ENCODE data around the gene FAM118A. TPM values are rescaled to one million over a fixed set of nuclear protein-coding genes. Genes with fewer than 3 reads are reported as not detected.

FAM118A gene
- total and polyA plus RNA-seq, 2 of the 8 experiments (the other 6 are each of a cell fraction or from before 2014, with no cell fraction given), result 8.5 to 18.6 TPM

GRCh38 chr22:45290410-45290936 lies 19.3 kb upstream of the FAM118A start:
- 70 to 100% methylated on average over 4 to 18 of the region's 18 CpGs for WGBS, 2 experiments (ENCODE audit: extremely low coverage in 1 of 2, insufficient coverage in 1 of 2, insufficient read length in 1 of 2, insufficient replicate concordance in 2 of 2, low coverage in 1 of 2, low lambda C conversion rate in 2 of 2, missing lambda C conversion rate in 1 of 2)
- H3K4ac ChIP-seq (replicated peaks; ENCODE audit: insufficient read length, low read depth, low read length), result no peak overlapping the region
- H3K23me2 ChIP-seq (ENCODE audit: low read depth, low read length), result peaks cover 12% of the 10 kb centered on the region; the same call in 1 of the 2 replicates
- H3K27ac ChIP-seq (ENCODE audit: low read depth, low read length), result no peak overlapping the region
- H3K14ac ChIP-seq (ENCODE audit: insufficient read length), result no peak overlapping the region
- peak overlapping the region; percentile 29 to 47 for H3K4me2 ChIP-seq (ENCODE audit: insufficient read depth in 1 of 2, low read depth in 2 of 2, low read length in 2 of 2)
- peaks cover 0 to 15% (median 10%) of the 10 kb centered on the region in 4 experiments; a peak in 6 of 7 replicates for H3K4me1 ChIP-seq (replicated peaks in 1 of 4; ENCODE audit: control insufficient read depth in 3 of 4, insufficient read depth in 4 of 4, low read length in 3 of 4)
- peaks cover 0 to 4% (median 2%) of the 10 kb centered on the region in 4 experiments; a peak in 4 of 7 replicates for H3K27me3 ChIP-seq (replicated peaks in 1 of 4; ENCODE audit: control insufficient read depth in 3 of 4, extremely low read depth in 1 of 4, insufficient read depth in 3 of 4, low read length in 3 of 4)
- H4K20me1 ChIP-seq (replicated peaks in 1 of 2; ENCODE audit: control insufficient read depth in 1 of 2, insufficient read depth in 2 of 2, low read length in 2 of 2), result peaks cover 0 to 11% of the 10 kb centered on the region in 2 experiments
- H2AK5ac ChIP-seq (ENCODE audit: low read depth, low read length), result peak overlapping the region; percentile 68; the same call in 1 of the 2 replicates
- H3K36me3 ChIP-seq (ENCODE audit: control insufficient read depth in 2 of 4, insufficient read depth in 4 of 4, low read length in 3 of 4), result no peaks in the 10 kb centered on the region; a peak in 1 of 8 replicates
- 0 out of 2 replicates have a peak overlapping the region, but pooled peaks have one; percentile 70 for H2BK12ac ChIP-seq (ENCODE audit: low read depth, low read length)
- no peak overlapping the region for H4K8ac ChIP-seq (ENCODE audit: extremely low read depth, insufficient read depth, low read length)
- no peak overlapping the region for H3K23ac ChIP-seq (ENCODE audit: insufficient read length)
- FAIRE-seq, result no peak
- no peak overlapping the region for H4K5ac ChIP-seq (ENCODE audit: insufficient read length, low read depth, low read length)
- DNase-seq (ENCODE audit: low read depth in 1 of 2, low spot score in 2 of 2), result no peak
- H2BK120ac ChIP-seq (replicated peaks; ENCODE audit: low read depth, low read length), result no peak overlapping the region
- H3K4me3 ChIP-seq (ENCODE audit: extremely low read depth in 1 of 4, insufficient read depth in 2 of 4, low read depth in 3 of 4, low read length in 4 of 4), result no peak overlapping the region
- H2BK5ac ChIP-seq (ENCODE audit: low read depth, low read length), result no peak overlapping the region
- peaks cover 5% of the 10 kb centered on the region; the same call in 1 of the 2 replicates for H3K79me1 ChIP-seq (ENCODE audit: low read depth, low read length)
- no peaks in the 10 kb centered on the region for H3K79me2 ChIP-seq (ENCODE audit: control insufficient read depth in 1 of 2, insufficient read depth in 2 of 2, low read length in 2 of 2)
- CTCF ChIA-PET (ENCODE audit: partially characterized antibody), result interaction anchor here (0.6 to 0.8 kb wide), 2 partner anchors 15 to 53 kb away, joined by 3 read pairs; no protein-coding TSS in a partner anchor
- POLR2A ChIA-PET (ENCODE audit: partially characterized antibody), result interaction anchor here (0.6 kb wide), 1 partner anchor 213 kb away, joined by 3 read pairs; no protein-coding TSS in a partner anchor
- H2BK15ac ChIP-seq (ENCODE audit: low read length), result peak overlapping the region; percentile 89; the same call in 1 of the 2 replicates
- H4K91ac ChIP-seq (replicated peaks; ENCODE audit: insufficient read length, low read length), result no peak overlapping the region
- H3K9me3 ChIP-seq (ENCODE audit: insufficient read depth in 2 of 2, low read depth in 1 of 2, low read length in 1 of 2), result no peaks in the 10 kb centered on the region
- no peak overlapping the region; the same call in 1 of the 2 replicates for H3K18ac ChIP-seq (ENCODE audit: extremely low read depth, low read length)
- no peak overlapping the region for H2AFZ ChIP-seq (ENCODE audit: low read length)
- H2BK20ac ChIP-seq (ENCODE audit: low read length), result peak overlapping the region; percentile 28; the same call in 1 of the 2 replicates
- no peak overlapping the region for H3K9ac ChIP-seq (replicated peaks in 1 of 4; ENCODE audit: extremely low read depth in 1 of 4, low read depth in 3 of 4, low read length in 3 of 4)
- H3K56ac ChIP-seq (replicated peaks; ENCODE audit: insufficient read length, low read depth, low read length), result no peak overlapping the region
- no peak for TF ChIP-seq SRF (IDR thresholded peaks at IDR 0.05; ENCODE audit: low read depth, low read length)
- no peak for TF ChIP-seq E2F6 (IDR thresholded peaks at IDR 0.05)
- no peak for TF ChIP-seq BRCA1 (IDR thresholded peaks at IDR 0.05; ENCODE audit: low read depth, low read length)
- TF ChIP-seq USF2 (IDR thresholded peaks at IDR 0.05; ENCODE audit: low read length), result no peak
- no peak for TF ChIP-seq BCL11A (IDR thresholded peaks at IDR 0.05; ENCODE audit: low read depth in 2 of 2, low read length in 2 of 2)
- no peak for TF ChIP-seq CTBP2 (IDR thresholded peaks at IDR 0.05; ENCODE audit: borderline replicate concordance, insufficient read depth, insufficient read length, low read length)
- no peak for TF ChIP-seq POLR2A (IDR thresholded peaks at IDR 0.05; ENCODE audit: control extremely low read depth in 1 of 2, low read depth in 2 of 2, low read length in 2 of 2)
- no peak for TF ChIP-seq SIN3A (conservative IDR thresholded peaks at IDR 0.05 in 1 of 2, IDR thresholded peaks at IDR 0.05 in 1 of 2; ENCODE audit: low read depth in 1 of 2, low read length in 2 of 2)
- TF ChIP-seq RBBP5 (IDR thresholded peaks at IDR 0.05; ENCODE audit: borderline replicate concordance, low read depth, low read length), result no peak
- TF ChIP-seq RNF2 (IDR thresholded peaks at IDR 0.05; ENCODE audit: borderline replicate concordance, low read depth, low read length, missing control alignments, poor library complexity, severe bottlenecking), result no peak
